Measurements from ENCODE around the gene BAG2. TPM values are rescaled to one million over a fixed set of nuclear protein-coding genes. Genes with fewer than 3 reads are reported as not detected.

Gene BAG2
- total and polyA plus RNA-seq, 2 of the 13 experiments (the other 11 are each of a cell fraction or from before 2014, with no cell fraction given): 5.7 to 15.1 TPM

- ChIA-PET CTCF (ENCODE audit: low intra/inter-chr PET ratio, low total read pairs) (no interaction called here), POLR2A (no interaction called here)
- 90% methylated on average over 6 of the region's 6 CpGs for WGBS (ENCODE audit: low lambda C conversion rate)
- in situ Hi-C loops (cut with HindIII; ENCODE audit: extremely low pct_ligation_motif_present, low pct_unique_long_range_greater_than_20kb) (no loop called here), intact Hi-C loops (cut with micrococcal nuclease; ENCODE audit: unreplicated experiment) (no loop called here)
- peaks cover 3% of the 10 kb centered on the region for H3K79me2 ChIP-seq (ENCODE audit: insufficient read depth, low read length)
- peaks cover 8% of the 10 kb centered on the region for H3K4me1 ChIP-seq (ENCODE audit: insufficient read depth, low read length)
- H3K36me3 ChIP-seq (replicated peaks in 1 of 2; ENCODE audit: control insufficient read depth in 1 of 2, insufficient read depth in 2 of 2, low read length in 2 of 2): no peaks in the 10 kb centered on the region; a peak in 1 of 5 replicates
- TF ChIP-seq, protein P1, sequence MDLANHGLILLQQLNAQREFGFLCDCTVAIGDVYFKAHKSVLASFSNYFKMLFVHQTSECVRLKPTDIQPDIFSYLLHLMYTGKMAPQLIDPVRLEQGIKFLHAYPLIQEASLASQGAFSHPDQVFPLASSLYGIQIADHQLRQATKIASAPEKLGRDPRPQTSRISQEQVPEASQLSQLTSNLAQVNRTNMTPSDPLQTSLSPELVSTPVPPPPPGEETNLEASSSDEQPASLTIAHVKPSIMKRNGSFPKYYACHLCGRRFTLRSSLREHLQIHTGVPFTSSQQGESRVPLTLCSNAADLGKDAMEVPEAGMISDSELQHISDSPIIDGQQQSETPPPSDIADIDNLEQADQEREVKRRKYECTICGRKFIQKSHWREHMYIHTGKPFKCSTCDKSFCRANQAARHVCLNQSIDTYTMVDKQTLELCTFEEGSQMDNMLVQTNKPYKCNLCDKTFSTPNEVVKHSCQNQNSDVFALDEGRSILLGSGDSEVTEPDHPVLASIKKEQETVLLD (CRISPR knock-in tag; IDR thresholded peaks at IDR 0.05; ENCODE audit: low read depth): no peak
- TF ChIP-seq, protein P2, sequence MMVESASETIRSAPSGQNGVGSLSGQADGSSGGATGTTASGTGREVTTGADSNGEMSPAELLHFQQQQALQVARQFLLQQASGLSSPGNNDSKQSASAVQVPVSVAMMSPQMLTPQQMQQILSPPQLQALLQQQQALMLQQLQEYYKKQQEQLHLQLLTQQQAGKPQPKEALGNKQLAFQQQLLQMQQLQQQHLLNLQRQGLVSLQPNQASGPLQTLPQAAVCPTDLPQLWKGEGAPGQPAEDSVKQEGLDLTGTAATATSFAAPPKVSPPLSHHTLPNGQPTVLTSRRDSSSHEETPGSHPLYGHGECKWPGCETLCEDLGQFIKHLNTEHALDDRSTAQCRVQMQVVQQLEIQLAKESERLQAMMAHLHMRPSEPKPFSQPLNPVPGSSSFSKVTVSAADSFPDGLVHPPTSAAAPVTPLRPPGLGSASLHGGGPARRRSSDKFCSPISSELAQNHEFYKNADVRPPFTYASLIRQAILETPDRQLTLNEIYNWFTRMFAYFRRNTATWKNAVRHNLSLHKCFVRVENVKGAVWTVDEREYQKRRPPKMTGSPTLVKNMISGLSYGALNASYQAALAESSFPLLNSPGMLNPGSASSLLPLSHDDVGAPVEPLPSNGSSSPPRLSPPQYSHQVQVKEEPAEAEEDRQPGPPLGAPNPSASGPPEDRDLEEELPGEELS (CRISPR knock-in tag; IDR thresholded peaks at IDR 0.05): peak; percentile 42; the same call in 1 of the 2 replicates
- TF ChIP-seq SMAD3 (CRISPR knock-in tag; IDR thresholded peaks at IDR 0.05): no peak
- TF ChIP-seq ZMYM2 (CRISPR knock-in tag; IDR thresholded peaks at IDR 0.05): no peak
- peak; percentile 22; the same call in 1 of the 2 replicates for TF ChIP-seq FOXA1 (IDR thresholded peaks at IDR 0.05)
- no peak for TF ChIP-seq FOXA1 (CRISPR knock-in tag; IDR thresholded peaks at IDR 0.05)
- peak; percentile 38; the same call in 1 of the 2 replicates for TF ChIP-seq GATAD2A (CRISPR knock-in tag; IDR thresholded peaks at IDR 0.05)
- TF ChIP-seq FOXA3 (CRISPR knock-in tag; IDR thresholded peaks at IDR 0.05): peak; percentile 61; the same call in 1 of the 2 replicates
- TF ChIP-seq MXI1 (IDR thresholded peaks at IDR 0.05; ENCODE audit: borderline replicate concordance, low read depth, low read length): peak; percentile 30; the same call in 1 of the 3 replicates
- no peak for TF ChIP-seq ZNF160 (CRISPR knock-in tag; IDR thresholded peaks at IDR 0.05)
- 0 out of 2 replicates have a peak, but pooled peaks have one; percentile 19 for TF ChIP-seq SALL1 (CRISPR knock-in tag; IDR thresholded peaks at IDR 0.05)
- no peak for TF ChIP-seq FOXP1 (IDR thresholded peaks at IDR 0.05)
- peak; percentile 74 for TF ChIP-seq FOXP1 (CRISPR knock-in tag; IDR thresholded peaks at IDR 0.05)
- H3K9ac ChIP-seq (ENCODE audit: insufficient read depth, low read depth, low read length): no peak overlapping the region
- no peaks in the 10 kb centered on the region for H3K27me3 ChIP-seq (ENCODE audit: control insufficient read depth in 1 of 2, insufficient read depth in 2 of 2, low read length in 2 of 2)
- no peak for FAIRE-seq
- ATAC-seq: peak; percentile 77
- no TSS peak for BruUV-seq (replicated peaks)
- no peak overlapping the region for H3K4me2 ChIP-seq (ENCODE audit: low read depth, low read length)
- no peak for DNase-seq (ENCODE audit: low spot score)
- no peak overlapping the region for H2AFZ ChIP-seq (ENCODE audit: low read length)
- no peaks in the 10 kb centered on the region for H4K20me1 ChIP-seq (ENCODE audit: insufficient read depth, low read length)
- no peaks in the 10 kb centered on the region for H3K9me3 ChIP-seq (ENCODE audit: low read length)
- no peak overlapping the region for H3K27ac ChIP-seq (ENCODE audit: extremely low read length, insufficient read depth, low read length)
- no peak overlapping the region for H3K4me3 ChIP-seq (replicated peaks in 1 of 3; ENCODE audit: insufficient read depth in 1 of 3, low read depth in 2 of 3, low read length in 3 of 3)
These were observed 27.0 kb downstream of the BAG2 start for GRCh38 chr6:57198926-57199636.

Measured in HepG2 (cell line).